ENCODE results near the gene DHX32. TPM values are rescaled to one million over a fixed set of nuclear protein-coding genes. Genes with fewer than 3 reads are reported as not detected.

DHX32 gene
- total RNA-seq, 1 donor from 2014 or later = 39.4 TPM

DNA sequence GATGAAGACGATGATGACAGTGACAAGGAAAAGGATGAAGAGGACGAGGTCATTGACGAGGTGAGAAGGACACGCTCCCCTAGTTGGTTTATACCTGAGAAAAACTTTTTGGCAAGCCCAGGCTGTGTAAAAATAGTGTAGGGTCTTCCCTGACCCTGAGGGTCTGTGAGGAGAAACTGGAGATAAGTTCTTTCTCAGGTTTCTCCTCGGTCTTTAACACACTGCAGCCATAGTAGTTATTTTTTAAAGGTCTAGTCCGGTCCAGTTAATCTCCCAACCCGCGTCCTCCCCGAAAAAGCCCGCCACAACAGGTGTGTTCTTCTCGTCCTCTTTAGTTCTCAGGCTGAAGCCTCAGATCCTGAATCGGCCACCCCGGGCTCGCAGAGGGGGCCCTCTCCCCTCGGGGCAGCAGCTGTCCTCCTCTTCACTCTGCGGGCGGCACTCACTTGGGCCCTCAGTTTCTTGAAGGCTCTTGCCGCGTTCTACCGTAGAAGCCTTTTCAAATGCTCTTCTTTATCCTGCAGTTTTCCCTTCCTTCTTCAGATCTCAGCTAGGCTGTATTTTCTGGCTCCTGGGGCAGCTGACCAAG is 57.3 kb downstream of the DHX32 start:
- DNase-seq (ENCODE audit: low read depth) (no peak), FAIRE-seq (no peak)
- no peak for TF ChIP-seq EZH2 (IDR thresholded peaks at IDR 0.05; ENCODE audit: insufficient read depth, low read length)
- TF ChIP-seq, protein P1, sequence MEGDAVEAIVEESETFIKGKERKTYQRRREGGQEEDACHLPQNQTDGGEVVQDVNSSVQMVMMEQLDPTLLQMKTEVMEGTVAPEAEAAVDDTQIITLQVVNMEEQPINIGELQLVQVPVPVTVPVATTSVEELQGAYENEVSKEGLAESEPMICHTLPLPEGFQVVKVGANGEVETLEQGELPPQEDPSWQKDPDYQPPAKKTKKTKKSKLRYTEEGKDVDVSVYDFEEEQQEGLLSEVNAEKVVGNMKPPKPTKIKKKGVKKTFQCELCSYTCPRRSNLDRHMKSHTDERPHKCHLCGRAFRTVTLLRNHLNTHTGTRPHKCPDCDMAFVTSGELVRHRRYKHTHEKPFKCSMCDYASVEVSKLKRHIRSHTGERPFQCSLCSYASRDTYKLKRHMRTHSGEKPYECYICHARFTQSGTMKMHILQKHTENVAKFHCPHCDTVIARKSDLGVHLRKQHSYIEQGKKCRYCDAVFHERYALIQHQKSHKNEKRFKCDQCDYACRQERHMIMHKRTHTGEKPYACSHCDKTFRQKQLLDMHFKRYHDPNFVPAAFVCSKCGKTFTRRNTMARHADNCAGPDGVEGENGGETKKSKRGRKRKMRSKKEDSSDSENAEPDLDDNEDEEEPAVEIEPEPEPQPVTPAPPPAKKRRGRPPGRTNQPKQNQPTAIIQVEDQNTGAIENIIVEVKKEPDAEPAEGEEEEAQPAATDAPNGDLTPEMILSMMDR (IDR thresholded peaks at IDR 0.05; ENCODE audit: insufficient read depth, low read depth, low read length) = no peak
- Histone ChIP-seq H3K9me3 (ENCODE audit: insufficient read depth, low read depth, low read length) (no peaks in the 10 kb centered on the region), H4K20me1 (ENCODE audit: insufficient read depth, low read length) (peaks cover 30% of the 10 kb centered on the region), H3K9ac (ENCODE audit: low read length) (peak overlapping the region; percentile 94), H3K36me3 (ENCODE audit: insufficient read depth, low read length) (peaks cover 15% of the 10 kb centered on the region), H3K27me3 (ENCODE audit: insufficient read depth, low read length) (no peaks in the 10 kb centered on the region), H3K4me3 (ENCODE audit: insufficient read depth, low read depth, low read length) (peak overlapping the region; percentile 98), H3K27ac (ENCODE audit: low read depth, low read length) (peak overlapping the region; percentile 99), H3K79me2 (ENCODE audit: insufficient read depth, low read length) (peaks cover 62% of the 10 kb centered on the region), H3K4me2 (ENCODE audit: low read length) (peak overlapping the region; percentile 90), H3K4me1 (ENCODE audit: insufficient read depth, low read length) (peaks cover 15% of the 10 kb centered on the region), H2AFZ (ENCODE audit: low read depth, low read length) (peak overlapping the region; percentile 98)
- H3K4me1 Mint-ChIP-seq (ENCODE audit: low read depth, unreplicated experiment) = peaks cover 7% of the 10 kb centered on the region
- no peaks in the 10 kb centered on the region for H3K27me3 Mint-ChIP-seq (ENCODE audit: low read depth, unreplicated experiment)
- H3K27ac Mint-ChIP-seq (ENCODE audit: unreplicated experiment) = no peak overlapping the region
- no peaks in the 10 kb centered on the region for H3K9me3 Mint-ChIP-seq (ENCODE audit: unreplicated experiment)
- peaks cover 10% of the 10 kb centered on the region for H3K36me3 Mint-ChIP-seq (ENCODE audit: low read depth, unreplicated experiment)
- H3K4me3 Mint-ChIP-seq (ENCODE audit: unreplicated experiment) = no peak overlapping the region

DNA sequence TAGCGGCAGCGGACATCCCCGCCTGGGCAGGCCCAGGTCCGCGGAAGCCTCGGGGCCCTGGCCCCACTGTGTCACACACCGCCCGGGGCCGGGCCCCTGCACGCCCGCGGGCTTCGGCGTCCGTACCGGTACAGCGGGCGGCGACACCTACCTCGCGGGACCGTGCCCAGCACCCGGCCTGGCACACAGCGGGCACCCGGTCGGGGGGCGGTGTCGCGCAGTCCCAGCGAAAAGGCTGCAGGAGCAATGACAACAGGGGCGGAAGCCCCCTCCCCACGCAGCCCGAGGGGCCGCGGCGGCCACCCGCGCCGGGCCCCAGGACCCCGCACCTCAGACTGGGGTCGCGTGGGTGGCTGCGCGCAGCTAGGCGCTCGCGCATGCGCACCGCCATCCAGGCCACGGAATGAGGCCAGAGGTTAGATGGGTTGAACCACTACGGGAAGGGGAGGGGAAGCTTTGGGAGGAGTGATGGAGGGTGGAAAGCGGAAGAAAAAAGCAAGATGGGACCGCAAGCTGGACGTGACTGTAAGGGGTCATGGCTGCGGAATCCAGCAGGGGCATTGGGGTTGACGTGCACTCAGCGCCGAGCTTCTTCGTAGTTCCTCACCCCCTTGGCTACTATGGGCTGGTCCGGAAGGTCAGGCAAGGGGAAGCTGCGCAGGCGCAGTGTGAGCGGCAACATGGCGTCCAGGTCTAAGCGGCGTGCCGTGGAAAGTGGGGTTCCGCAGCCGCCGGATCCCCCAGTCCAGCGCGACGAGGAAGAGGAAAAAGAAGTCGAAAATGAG is 58.0 kb downstream of the DHX32 start, which contains the start of the genes BCCIP and UROS:
BCCIP (plus strand) TSS at position 669 of the 785 bp plus-strand sequence; CDS start at position 681, 12 bp downstream.
UROS (minus strand) TSS at position 381 of the 785 bp plus-strand sequence. CDS start 6,759 bp downstream, outside the sequence.
- Histone ChIP-seq H2AFZ (ENCODE audit: low read depth, low read length) (peak within 1 kb of the TSS; percentile 98), H3K36me3 (ENCODE audit: insufficient read depth, low read length) (peaks cover 8% of the 10 kb centered on the region), H4K20me1 (ENCODE audit: insufficient read depth, low read length) (peaks cover 23% of the 10 kb centered on the region), H3K27ac (ENCODE audit: low read depth, low read length) (peak within 1 kb of the TSS; percentile 99), H3K9ac (ENCODE audit: low read length) (peak within 1 kb of the TSS; percentile 94), H3K4me1 (ENCODE audit: insufficient read depth, low read length) (peaks cover 15% of the 10 kb centered on the region), H3K4me3 (ENCODE audit: insufficient read depth, low read depth, low read length) (peak within 1 kb of the TSS; percentile 98), H3K79me2 (ENCODE audit: insufficient read depth, low read length) (peaks cover 56% of the 10 kb centered on the region), H3K4me2 (ENCODE audit: low read length) (peak within 1 kb of the TSS; percentile 90), H3K27me3 (ENCODE audit: insufficient read depth, low read length) (no peaks in the 10 kb centered on the region), H3K9me3 (ENCODE audit: insufficient read depth, low read depth, low read length) (no peaks in the 10 kb centered on the region)
- Mint-ChIP-seq H3K27me3 (ENCODE audit: low read depth, unreplicated experiment) (no peaks in the 10 kb centered on the region), H3K9me3 (ENCODE audit: unreplicated experiment) (no peaks in the 10 kb centered on the region), H3K4me3 (ENCODE audit: unreplicated experiment) (peak within 1 kb of the TSS; percentile 84), H3K27ac (ENCODE audit: unreplicated experiment) (no peak within 1 kb of the TSS), H3K4me1 (ENCODE audit: low read depth, unreplicated experiment) (peaks cover 5% of the 10 kb centered on the region), H3K36me3 (ENCODE audit: low read depth, unreplicated experiment) (peaks cover 7% of the 10 kb centered on the region)
- FAIRE-seq (no peak), DNase-seq (ENCODE audit: low read depth) (peak; percentile 79)
- TF ChIP-seq EZH2 (IDR thresholded peaks at IDR 0.05; ENCODE audit: insufficient read depth, low read length) = no peak
- TF ChIP-seq, protein P1 (IDR thresholded peaks at IDR 0.05; ENCODE audit: insufficient read depth, low read depth, low read length) = no peak
